Caco-2 (cell line): ENCODE measurements around the gene TMEM235. TPM values are rescaled to one million over a fixed set of nuclear protein-coding genes. Genes with fewer than 3 reads are reported as not detected.
A peak's percentile ranks its signal among the peaks of the same experiment; 100 is the strongest.
"Not testable (repeated sequence)": the region's sequence is repeated elsewhere in the genome, so short reads cannot be mapped to it uniquely, and the experiment has no call there.

Experiments
- BruUV-seq: library from RNA; stranded (reverse); fragments of 400-500 nt; replicated peaks from 2 replicates; lab custom pipeline; 2021; lab: Mats Ljungman, UMichigan
- CTCF ChIA-PET: fragments of 300-600 bp; sonication (Branson Sonifier 250); formaldehyde crosslinking; loops from one replicate; lab custom pipeline; 2022; ENCODE audit warnings: antibody characterized with exemption; lab: Charles Lee
- POLR2A ChIA-PET: fragments of 300-600 bp; sonication (Branson Sonifier 250); formaldehyde crosslinking; loops from one replicate; lab custom pipeline; 2022; ENCODE audit warnings: antibody characterized with exemption; lab: Charles Lee
- DNase-seq, 2 experiments: peaks; one replicate each; pipeline versions ENCODE4 v3.0.0 to v3.0.0-alpha.2; 2020 to 2022
- H3K27me3 ChIP-seq: replicated peaks from 2 replicates; pipeline ENCODE4 v1.6.0; 2011; ENCODE audit warnings: low read length; ENCODE audit not compliant: control insufficient read depth, insufficient read depth
- H3K36me3 ChIP-seq: 2 replicates; pipeline ENCODE4 v1.5.1; 2011; ENCODE audit warnings: low read length; ENCODE audit not compliant: control insufficient read depth, insufficient read depth
- H3K4me1 ChIP-seq: fragments of 250-450 bp; sonication (Bioruptor Pico); 2 replicates; pipeline ENCODE4 v1.5.1; 2020; ENCODE audit warnings: mild to moderate bottlenecking
- H3K4me3 ChIP-seq: 2 replicates; pipeline ENCODE4 v1.5.1; 2011; ENCODE audit warnings: low read depth, mild to moderate bottlenecking, control low read depth, low read length
- H3K9me3 ChIP-seq: fragments of 250-450 bp; sonication (Bioruptor Pico); 2 replicates; pipeline ENCODE4 v1.5.1; 2020; ENCODE audit warnings: mild to moderate bottlenecking, moderate library complexity
- H3K27ac Mint-ChIP-seq: one replicate; pipeline ENCODE4 v1.8.0; 2022; ENCODE audit warnings: mixed read lengths; ENCODE audit not compliant: unreplicated experiment
- H3K27me3 Mint-ChIP-seq: one replicate; pipeline ENCODE4 v1.8.0; 2022; ENCODE audit warnings: mixed read lengths; ENCODE audit not compliant: insufficient read depth, unreplicated experiment
- H3K36me3 Mint-ChIP-seq: one replicate; pipeline ENCODE4 v1.8.0; 2022; ENCODE audit warnings: mild to moderate bottlenecking, mixed read lengths; ENCODE audit not compliant: insufficient read depth, unreplicated experiment
- H3K4me1 Mint-ChIP-seq: one replicate; pipeline ENCODE4 v1.8.0; 2022; ENCODE audit warnings: low read depth, mixed read lengths; ENCODE audit not compliant: unreplicated experiment
- H3K4me3 Mint-ChIP-seq: one replicate; pipeline ENCODE4 v1.8.0; 2022; ENCODE audit warnings: mild to moderate bottlenecking, moderate library complexity, mixed read lengths; ENCODE audit not compliant: unreplicated experiment
- H3K9me3 Mint-ChIP-seq: one replicate; pipeline ENCODE4 v1.8.0; 2022; ENCODE audit warnings: mixed read lengths; ENCODE audit not compliant: unreplicated experiment
- intact Hi-C: fragments of 100-400 bp; cut with micrococcal nuclease; formaldehyde crosslinking; loops from one replicate; pipeline ENCODE4 v1.10.0; 2022; ENCODE audit not compliant: unreplicated experiment
- total RNA-seq: library from RNA; stranded (reverse); gene quantifications from 2 replicates; pipeline ENCODE4 v1.2.3, GENCODE V29; 2022
- TF ChIP-seq, protein P1 (sequence below), 2 experiments: fragments of 200-600 bp in 1 of 2; IDR thresholded peaks; 1 replicate in 1 of 2; 2 replicates in 1 of 2; pipeline versions ENCODE4 v1.5.1 to v1.8.0; 2011 to 2022; ENCODE audit warnings: antibody characterized with exemption in 1 of 2, control low read depth in 1 of 2, inconsistent platforms in 1 of 2, low read depth in 1 of 2, low read length in 1 of 2, mild to moderate bottlenecking in 1 of 2, moderate library complexity in 1 of 2; ENCODE audit not compliant: insufficient read depth in 1 of 2, severe bottlenecking in 1 of 2, unreplicated experiment in 1 of 2

Gene TMEM235
- total RNA-seq, 1 experiment from 2014 or later, result not detected

DNA sequence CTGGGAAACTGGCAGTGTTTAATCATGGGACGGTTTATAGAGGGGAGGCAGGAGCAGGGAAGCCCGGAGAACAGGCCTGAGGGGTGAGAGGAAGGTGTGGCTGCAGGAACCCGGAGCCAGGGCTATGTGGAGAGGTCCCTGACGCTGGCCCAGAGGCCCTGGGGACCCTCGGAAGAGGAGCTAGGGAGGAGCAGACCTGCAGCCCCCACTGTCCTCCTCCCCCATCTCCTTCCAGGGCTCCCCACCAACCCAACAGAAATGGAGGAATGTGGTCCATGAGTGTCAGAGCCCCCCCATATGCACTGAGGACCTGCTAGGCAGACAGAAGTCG lies 20.3 kb downstream of the TMEM235 start:
- peak overlapping the region; percentile 45 for H3K27ac Mint-ChIP-seq
- POLR2A ChIA-PET, result interaction anchor here (1.4 kb wide), 1 partner anchor 293 kb away, joined by 3 read pairs; the partner anchor contains the start of gene TNRC6C

DNA sequence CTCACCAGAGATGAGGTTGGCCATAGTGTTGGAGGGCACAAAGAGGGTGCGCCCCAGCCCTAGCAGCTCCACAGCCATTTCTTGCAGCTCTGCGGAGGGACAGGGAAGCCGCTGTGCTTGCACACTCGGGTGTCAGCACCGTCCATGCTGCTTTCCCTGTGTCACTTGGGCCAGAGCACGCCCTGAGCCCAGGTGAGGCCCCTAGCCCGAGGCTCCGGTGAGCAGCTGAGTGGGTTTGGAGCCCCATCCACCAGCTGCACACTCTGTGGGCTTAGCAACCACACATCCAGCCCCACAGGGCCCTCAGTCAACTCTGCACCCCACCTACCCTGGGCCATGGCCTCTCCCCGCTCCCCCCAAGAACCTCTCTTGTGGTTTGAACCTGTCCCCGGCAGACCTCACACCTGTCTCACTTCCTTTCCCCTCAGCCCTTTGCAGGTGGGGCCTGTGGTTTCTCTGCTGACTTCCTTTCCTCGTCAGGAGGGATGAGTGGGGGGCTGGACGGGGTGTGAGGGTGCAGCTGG lies 20.7 kb downstream of the TMEM235 start:
- DNase-seq, result no peak
- H3K27me3 Mint-ChIP-seq, result no peaks in the 10 kb centered on the region
- Histone ChIP-seq H3K4me1 (peaks cover 27% of the 10 kb centered on the region), H3K27me3 (no peaks in the 10 kb centered on the region), H3K36me3 (no peaks in the 10 kb centered on the region), H3K4me3 (no peak overlapping the region), H3K9me3 (no peaks in the 10 kb centered on the region)
- H3K4me1 Mint-ChIP-seq, result peaks cover 29% of the 10 kb centered on the region
- peaks cover 6% of the 10 kb centered on the region for H3K36me3 Mint-ChIP-seq
- no peak overlapping the region for H3K4me3 Mint-ChIP-seq
- H3K27ac Mint-ChIP-seq, result no peak overlapping the region
- CTCF ChIA-PET, result interaction anchor here (0.8 to 3.0 kb wide), 8 partner anchors 11 to 169 kb away, joined by 4 to 30 read pairs (median 6); no protein-coding TSS in a partner anchor
- intact Hi-C loops, result no loop called here
- H3K9me3 Mint-ChIP-seq, result no peaks in the 10 kb centered on the region
- BruUV-seq, result no TSS peak
- TF ChIP-seq, protein P1, sequence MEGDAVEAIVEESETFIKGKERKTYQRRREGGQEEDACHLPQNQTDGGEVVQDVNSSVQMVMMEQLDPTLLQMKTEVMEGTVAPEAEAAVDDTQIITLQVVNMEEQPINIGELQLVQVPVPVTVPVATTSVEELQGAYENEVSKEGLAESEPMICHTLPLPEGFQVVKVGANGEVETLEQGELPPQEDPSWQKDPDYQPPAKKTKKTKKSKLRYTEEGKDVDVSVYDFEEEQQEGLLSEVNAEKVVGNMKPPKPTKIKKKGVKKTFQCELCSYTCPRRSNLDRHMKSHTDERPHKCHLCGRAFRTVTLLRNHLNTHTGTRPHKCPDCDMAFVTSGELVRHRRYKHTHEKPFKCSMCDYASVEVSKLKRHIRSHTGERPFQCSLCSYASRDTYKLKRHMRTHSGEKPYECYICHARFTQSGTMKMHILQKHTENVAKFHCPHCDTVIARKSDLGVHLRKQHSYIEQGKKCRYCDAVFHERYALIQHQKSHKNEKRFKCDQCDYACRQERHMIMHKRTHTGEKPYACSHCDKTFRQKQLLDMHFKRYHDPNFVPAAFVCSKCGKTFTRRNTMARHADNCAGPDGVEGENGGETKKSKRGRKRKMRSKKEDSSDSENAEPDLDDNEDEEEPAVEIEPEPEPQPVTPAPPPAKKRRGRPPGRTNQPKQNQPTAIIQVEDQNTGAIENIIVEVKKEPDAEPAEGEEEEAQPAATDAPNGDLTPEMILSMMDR (IDR thresholded peaks at IDR 0.05; ENCODE audit: insufficient read depth in 1 of 2, low read depth in 1 of 2, low read length in 1 of 2, severe bottlenecking in 1 of 2, unreplicated experiment in 1 of 2), result no peak
- POLR2A ChIA-PET, result interaction anchor here (1.4 kb wide), 1 partner anchor 294 kb away, joined by 3 read pairs; the partner anchor contains the start of gene TNRC6C

More for the DNA sequence above, 20.3 kb downstream of the TMEM235 start:
- Histone ChIP-seq H3K4me3 (no peak overlapping the region), H3K9me3 (no peaks in the 10 kb centered on the region), H3K4me1 (peaks cover 23% of the 10 kb centered on the region), H3K36me3 (no peaks in the 10 kb centered on the region), H3K27me3 (no peaks in the 10 kb centered on the region)
- Mint-ChIP-seq H3K36me3 (peaks cover 6% of the 10 kb centered on the region), H3K4me1 (peaks cover 27% of the 10 kb centered on the region), H3K4me3 (no peak overlapping the region), H3K9me3 (no peaks in the 10 kb centered on the region), H3K27me3 (no peaks in the 10 kb centered on the region)
- intact Hi-C loops, result loop anchor here (2.0 kb wide), 1 partner anchor 139 kb away; no protein-coding TSS in a partner anchor
- no TSS peak for BruUV-seq
- CTCF ChIA-PET, result interaction anchor here (0.5 to 3.0 kb wide), 19 partner anchors 10 to 190 kb away, joined by 3 to 30 read pairs (median 4); partner anchors contain the start of genes AFMID and TK1
- TF ChIP-seq, protein P1 (IDR thresholded peaks at IDR 0.05; ENCODE audit: insufficient read depth in 1 of 2, low read depth in 1 of 2, low read length in 1 of 2, severe bottlenecking in 1 of 2, unreplicated experiment in 1 of 2), result no peak
- no peak for DNase-seq

DNA sequence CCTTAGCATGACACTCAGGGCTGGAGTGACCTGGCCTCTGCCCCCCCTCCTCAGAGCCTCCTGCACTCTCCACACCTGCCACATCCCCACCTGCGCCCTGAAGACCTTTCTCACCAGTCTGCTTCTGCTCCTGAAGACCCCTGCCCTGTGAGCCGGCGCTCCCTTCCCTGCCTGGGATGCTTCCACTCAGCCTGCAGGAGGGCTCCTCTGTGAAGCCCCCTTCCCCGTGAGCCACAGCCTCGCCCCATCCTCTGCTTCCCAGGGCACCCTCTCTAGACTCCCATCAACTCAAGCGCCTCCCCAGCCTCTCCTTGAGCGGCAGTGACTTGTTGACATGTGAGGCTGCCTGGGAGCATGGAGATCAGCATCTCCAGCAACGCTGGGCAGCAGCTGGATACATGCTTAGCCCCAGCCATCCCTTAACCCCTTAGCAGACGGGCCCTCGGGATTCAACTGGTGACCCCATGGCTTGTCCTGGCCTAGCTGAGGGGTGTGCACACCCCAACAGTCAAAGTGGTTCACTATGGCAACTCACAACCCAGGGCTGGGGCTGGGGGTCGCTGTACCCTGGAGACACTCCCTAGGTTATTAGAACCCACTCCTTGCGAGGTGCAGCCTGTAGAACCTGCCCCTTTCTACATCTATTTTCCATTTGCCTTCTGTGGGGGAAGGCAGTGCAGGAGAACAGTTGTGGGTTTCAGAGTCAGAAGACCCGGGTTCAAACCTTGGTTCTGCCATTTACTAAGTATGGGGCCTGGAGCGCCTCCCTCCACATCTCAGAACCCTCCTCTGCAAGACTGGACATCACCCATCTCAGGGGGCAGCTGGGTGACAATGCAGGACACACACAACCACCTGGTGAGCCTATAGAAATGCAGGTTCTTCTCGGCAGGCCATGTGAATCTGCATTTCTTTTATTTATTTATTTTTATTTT lies 21.5 kb downstream of the TMEM235 start:
- intact Hi-C loops, result no loop called here
- H3K27ac Mint-ChIP-seq, result peak overlapping the region; percentile 25
- no peaks in the 10 kb centered on the region for H3K9me3 ChIP-seq
- TF ChIP-seq, protein P1 (IDR thresholded peaks at IDR 0.05; ENCODE audit: insufficient read depth in 1 of 2, low read depth in 1 of 2, low read length in 1 of 2, severe bottlenecking in 1 of 2, unreplicated experiment in 1 of 2), result no peak
- H3K9me3 Mint-ChIP-seq, result no peaks in the 10 kb centered on the region
- ChIA-PET POLR2A (no interaction called here), CTCF (interaction anchor here (2.2 to 3.0 kb wide), 2 partner anchors 19 to 25 kb away, joined by 6 to 15 read pairs; no protein-coding TSS in a partner anchor)
- H3K4me1 ChIP-seq, result peaks cover 35% of the 10 kb centered on the region
- BruUV-seq, result no TSS peak
- DNase-seq, result no peak
- H3K36me3 Mint-ChIP-seq, result peaks cover 6% of the 10 kb centered on the region
- no peaks in the 10 kb centered on the region for H3K27me3 ChIP-seq
- H3K36me3 ChIP-seq, result no peaks in the 10 kb centered on the region
- H3K4me3 Mint-ChIP-seq, result peak overlapping the region; percentile 63
- H3K27me3 Mint-ChIP-seq, result no peaks in the 10 kb centered on the region
- H3K4me3 ChIP-seq, result no peak overlapping the region
- peaks cover 31% of the 10 kb centered on the region for H3K4me1 Mint-ChIP-seq

DNA sequence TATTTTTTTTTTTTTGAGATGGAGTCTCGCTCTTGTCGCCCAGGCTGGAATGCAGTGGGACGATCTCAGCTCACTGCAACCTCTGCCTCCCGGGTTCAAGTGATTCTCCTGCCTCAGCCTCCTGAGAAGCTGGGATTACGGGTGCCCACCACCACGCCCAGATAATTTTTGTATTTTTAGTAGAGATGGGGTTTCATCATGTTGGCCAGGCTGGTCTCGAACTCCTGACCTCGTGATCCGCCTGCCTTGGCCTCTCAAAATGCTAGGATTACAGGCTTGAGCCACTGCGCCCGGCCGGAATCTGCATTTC lies 22.2 kb downstream of the TMEM235 start:
- H3K36me3 ChIP-seq, intact Hi-C loops, CTCF ChIA-PET, H3K9me3 ChIP-seq, H3K27me3 Mint-ChIP-seq, DNase-seq, H3K27me3 ChIP-seq, BruUV-seq, H3K9me3 Mint-ChIP-seq, H3K36me3 Mint-ChIP-seq, POLR2A ChIA-PET: not testable (repeated sequence)
- Histone ChIP-seq H3K4me3 (peak overlapping the region; percentile 75), H3K4me1 (peaks cover 41% of the 10 kb centered on the region)
- peak overlapping the region; percentile 25 for H3K27ac Mint-ChIP-seq
- H3K4me3 Mint-ChIP-seq, result peak overlapping the region; percentile 63
- peaks cover 35% of the 10 kb centered on the region for H3K4me1 Mint-ChIP-seq
